Kasumi-1 (cell line): Measurements from ENCODE around the gene PLXNA4.
"Not testable (repeated sequence)": the region's sequence is repeated elsewhere in the genome, so short reads cannot be mapped to it uniquely, and the experiment has no call there.

Experiments
- DNase-seq, 2 experiments: peaks; one replicate each; lab custom pipeline; 2025; lab: John Stamatoyannopoulos, UW

The PLXNA4 gene

GRCh38 chr7:132200141-132200540, 376.1 kb downstream of the PLXNA4 start:
- no peak for DNase-seq

- no peak for DNase-seq
Measured at GRCh38 chr7:132199626-132200025, 376.6 kb downstream of the PLXNA4 start.

- DNase-seq, result no peak
Measured at GRCh38 chr7:132197772-132198171, 378.5 kb downstream of the PLXNA4 start.

GRCh38 chr7:132193898-132194297, 382.4 kb downstream of the PLXNA4 start:
- DNase-seq, result no peak

DNA sequence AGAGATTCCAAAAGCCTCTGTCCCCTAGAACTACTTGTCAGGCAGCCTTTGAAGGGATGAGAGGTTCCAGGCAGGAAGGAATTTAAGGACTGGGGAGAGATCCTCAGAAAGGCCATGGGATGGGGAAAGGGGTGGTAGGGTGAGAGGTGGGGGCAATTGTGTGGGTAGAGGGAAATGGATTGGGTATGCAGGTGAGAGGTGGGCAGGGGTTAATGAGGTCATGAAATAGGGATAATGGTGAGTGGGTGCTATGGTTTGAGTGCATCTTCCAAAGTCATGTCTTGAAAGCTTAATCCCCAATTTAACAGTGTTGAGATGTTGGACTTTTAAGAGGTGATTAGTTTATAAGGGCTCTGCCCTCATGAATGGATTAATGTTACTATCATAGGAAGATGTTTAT, 383.5 kb downstream of the PLXNA4 start:
- DNase-seq, result no peak

DNA sequence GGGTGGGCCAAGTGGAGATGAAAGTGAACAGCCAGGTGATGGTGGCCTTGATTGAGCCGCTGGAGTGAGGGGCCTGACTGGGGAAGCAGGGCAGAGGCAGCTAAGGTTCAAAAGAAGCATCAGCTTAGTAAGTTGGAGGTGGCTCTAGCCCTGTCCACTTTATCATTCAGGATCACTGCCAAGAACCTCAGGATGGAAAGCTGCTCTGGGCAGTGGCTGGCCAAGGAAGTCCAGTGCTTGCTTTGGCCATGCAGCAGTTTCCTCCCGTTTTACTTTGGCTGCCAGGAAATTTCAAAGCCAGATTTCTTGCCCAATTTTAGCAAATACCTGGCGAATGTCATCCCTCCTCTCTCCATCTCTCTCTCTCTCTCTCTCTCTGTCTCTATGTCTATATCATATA, 384.9 kb downstream of the PLXNA4 start:
- no peak for DNase-seq

GRCh38 chr7:132190683-132191082, 385.6 kb downstream of the PLXNA4 start:
- DNase-seq, result no peak

DNA sequence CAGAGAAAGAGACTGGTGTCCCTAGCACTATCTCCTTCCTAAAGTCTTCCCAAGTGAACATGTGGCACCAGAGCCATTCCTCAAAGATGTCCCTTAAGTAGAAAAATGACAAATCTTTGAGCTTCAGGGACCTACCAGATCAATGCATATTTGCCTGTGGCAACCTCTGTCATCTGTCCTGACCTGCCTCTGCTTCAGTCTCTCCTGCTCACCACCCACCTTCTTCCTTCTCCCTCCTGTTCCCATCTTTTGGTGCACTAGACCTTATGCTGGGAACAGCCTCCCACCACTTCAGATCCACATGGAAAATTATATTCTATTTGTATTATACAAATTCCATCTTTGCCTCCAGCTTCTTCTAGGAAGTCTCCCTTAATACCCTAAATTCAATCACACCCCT, 386.4 kb downstream of the PLXNA4 start:
- DNase-seq, result no peak

DNA sequence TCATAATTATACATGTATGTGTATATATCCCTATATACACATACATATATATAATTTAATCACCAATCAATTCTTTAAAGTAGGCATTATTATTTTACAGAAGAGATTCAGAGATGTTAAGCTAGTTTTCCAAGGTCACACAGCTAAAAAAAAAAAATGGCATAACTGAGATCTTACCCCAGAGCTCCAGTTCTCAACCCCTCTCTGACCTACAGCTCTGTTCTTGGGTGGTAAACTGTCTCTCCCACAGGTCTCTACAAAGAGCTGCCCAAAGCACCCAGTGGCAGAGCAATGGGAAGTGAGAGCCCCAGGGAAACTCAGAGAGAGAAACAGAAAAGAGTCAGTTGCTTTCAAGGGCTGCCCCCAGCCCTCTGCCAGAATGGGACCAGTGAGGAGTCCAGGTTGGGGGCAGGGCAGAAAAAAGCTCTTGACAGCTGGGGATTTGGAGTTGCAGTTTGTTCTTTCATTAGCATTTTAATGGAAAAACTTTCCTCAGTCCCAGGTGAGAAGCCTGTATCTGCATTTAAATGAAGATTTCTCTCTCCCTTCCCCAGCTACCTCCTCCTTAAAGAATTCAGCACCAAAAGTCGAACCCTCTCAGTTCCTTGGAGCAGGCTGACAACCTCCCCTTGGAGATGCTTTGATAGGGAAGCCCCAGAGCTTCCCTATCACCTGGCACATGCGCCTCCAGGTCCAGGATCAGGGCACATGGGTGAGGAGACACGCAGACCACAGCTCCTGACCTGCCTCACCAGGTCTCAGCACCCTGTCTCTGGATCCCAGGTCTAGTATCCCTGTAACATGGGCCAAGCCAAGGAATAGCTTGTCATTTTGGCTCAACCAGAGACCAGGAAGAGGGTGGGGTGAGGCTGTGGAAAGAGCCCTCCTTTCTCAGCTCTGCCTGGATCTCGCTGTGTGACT, 388.1 kb downstream of the PLXNA4 start:
- DNase-seq, result no peak

DNA sequence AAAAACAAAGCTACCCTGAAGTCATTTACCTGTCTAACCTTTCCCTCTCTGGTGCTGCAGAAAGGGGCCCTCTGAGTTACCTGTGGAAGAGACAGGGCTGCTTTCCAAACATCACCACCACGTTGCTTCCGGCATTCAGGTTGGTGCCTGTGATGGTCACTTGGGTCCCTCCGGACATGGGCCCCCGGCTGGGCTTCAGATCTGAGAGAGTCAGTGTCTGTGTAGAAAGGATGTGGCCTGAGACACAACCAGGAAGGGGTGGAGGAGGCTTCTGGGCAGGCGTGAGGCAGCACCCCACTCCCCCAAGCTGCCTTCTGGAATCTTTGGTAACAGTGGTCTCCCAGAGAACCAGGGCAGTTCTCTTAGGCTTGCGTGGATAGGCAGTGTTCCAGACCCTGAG, 388.9 kb downstream of the PLXNA4 start:
- no peak for DNase-seq

- no peak for DNase-seq
Measured at GRCh38 chr7:132185150-132185549, 391.1 kb downstream of the PLXNA4 start.

DNA sequence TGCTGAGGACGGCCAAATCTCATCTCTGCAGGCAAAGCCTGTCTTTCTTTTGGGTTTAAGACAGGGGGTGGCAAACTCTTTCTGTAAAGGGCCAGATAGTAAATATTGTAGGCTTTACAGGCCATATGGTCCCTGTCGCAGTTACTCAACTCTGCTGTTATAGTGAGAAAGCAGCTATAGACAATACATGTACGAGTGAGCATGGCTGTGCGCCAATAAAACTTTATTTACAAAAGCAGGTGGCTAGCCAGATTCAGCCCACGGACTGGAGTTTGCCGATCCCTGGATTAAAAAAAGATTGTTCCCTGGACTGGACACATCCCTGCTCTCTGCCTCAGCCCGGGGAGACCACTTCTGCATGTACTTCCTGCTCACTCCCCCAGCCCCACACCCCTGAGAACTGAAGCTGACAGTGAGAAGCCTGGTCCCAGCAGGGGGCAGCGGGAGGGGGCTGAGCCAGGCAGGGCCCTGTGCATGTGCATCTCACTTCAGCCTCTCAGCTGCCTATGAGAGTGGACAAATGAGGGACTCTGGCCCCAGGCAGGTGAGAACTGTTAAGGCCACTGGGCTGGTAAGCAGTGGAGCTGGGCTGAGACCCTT, 392.4 kb downstream of the PLXNA4 start:
- no peak for DNase-seq

GRCh38 chr7:132182992-132183391, 393.3 kb downstream of the PLXNA4 start:
- DNase-seq, result no peak

DNA sequence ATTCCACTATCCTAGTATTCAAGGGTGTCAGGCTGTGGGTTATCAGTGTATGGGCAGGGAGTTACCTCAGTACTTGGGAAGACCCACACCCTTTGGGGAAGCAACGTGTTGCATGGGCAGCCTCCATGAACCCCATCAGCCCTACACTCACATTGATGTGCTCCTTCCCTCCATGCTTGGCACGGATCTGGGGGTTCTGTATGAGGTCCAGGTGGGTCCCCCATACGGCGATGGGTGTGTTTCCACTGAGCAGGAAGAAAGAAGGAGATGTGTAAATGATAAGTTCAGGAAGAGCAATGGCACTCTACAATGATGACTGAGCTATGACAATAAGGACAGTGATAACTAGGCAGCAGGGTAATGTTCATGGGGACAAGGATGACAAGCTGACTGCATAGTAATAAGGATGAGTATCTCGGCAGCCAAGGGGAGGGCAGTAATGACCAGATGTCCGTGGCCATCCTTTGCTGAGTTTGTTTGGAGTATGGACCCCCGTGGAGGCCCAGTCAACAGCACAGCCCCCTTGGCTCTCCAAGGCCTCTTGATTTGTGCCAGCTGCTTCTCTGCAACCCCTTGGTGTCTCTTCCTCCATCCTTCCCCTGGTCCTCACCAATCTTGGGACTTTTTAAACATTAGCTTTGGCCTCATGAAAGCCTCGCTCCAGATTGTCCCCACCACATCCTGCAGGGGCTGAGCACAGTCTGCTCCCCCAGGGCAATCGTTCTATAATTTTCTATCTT, 394.2 kb downstream of the PLXNA4 start:
- DNase-seq, result no peak

DNA sequence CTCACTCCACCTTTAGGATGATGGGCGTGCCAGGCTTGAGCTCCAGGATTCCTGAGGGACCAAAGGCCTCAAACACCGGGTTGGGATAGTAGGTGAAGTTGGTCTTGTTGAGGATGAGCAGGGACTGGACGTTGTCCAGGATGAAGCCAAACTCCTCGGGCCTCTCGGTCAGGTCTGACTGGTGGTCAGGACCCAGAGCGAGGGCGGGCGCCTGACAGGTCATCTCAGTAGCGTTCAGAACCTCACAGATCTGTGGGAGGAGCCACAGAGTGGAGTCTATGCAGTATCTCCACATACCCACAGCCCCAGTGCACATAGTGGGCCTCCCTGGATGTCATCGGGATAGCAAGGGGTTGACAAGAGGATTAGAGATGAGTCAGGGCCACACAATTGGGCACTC, 394.9 kb downstream of the PLXNA4 start:
- DNase-seq, result no peak

- DNase-seq, result no peak
Measured at GRCh38 chr7:132180481-132180880, 395.8 kb downstream of the PLXNA4 start.

GRCh38 chr7:132179681-132180080, 396.6 kb downstream of the PLXNA4 start:
- DNase-seq, result no peak

DNA sequence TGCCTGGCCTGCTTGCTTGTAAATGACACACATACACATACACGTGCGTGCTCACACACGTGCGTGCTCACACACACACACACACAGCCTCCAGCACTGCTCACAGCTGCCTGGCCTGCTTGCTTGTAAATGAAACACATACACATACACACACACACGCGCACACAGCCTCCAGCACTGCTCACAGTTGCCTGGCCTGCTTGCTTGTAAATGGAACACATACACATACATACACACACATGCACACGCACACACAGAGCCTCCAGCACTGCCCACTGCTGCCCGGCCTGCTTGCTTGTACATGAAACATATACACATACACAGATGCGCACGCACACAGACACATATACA, 397.2 kb downstream of the PLXNA4 start:
- no peak for DNase-seq

GRCh38 chr7:132178402-132179079, 397.7 kb downstream of the PLXNA4 start:
- DNase-seq, result not testable (repeated sequence)

GRCh38 chr7:132177708-132178401, 398.4 kb downstream of the PLXNA4 start:
- DNase-seq, result no peak

DNA sequence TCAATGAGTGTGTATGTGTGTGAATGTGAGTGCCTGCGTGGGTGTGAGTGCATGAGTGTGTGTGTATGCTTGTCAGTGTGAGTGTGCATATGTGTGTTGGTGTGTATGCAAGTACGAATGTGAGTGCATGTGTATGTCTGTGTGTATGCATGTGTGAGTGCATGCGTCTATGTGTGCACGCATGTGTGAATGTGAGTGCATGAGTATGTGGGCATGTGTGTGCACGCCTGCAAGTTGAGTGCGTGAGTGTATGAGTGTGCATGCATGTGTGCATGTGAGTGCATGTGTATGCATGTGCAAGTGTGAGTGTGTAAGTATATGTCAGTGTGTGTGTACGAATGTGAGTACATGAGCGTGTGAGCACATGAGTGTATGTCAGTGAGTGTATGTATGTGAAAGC, 399.6 kb downstream of the PLXNA4 start:
- DNase-seq, result no peak

DNA sequence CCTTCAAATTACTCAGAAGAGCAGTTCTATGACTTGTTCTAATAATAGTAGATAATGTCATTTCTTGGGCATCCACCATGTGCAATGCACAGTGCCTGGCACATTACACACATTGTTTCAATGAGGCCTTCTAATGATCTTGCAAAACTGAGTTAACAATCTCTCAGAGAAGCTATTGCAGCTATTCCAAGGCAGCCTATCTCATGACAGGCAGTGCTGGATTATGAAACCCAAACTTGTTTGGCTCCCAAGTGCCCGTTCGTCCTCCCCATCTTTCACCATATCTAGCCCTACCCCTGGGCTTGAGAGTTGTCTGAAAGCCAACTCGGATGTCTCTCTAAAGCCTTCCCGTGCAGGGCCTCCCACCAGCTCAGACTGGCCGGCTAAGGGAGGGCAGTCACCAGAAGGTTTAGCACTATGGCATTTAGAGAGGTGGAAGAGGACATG, 405.1 kb downstream of the PLXNA4 start:
- DNase-seq, result no peak
